HEK293 (cell line): ENCODE measurements around the gene DNAH7.

ENCODE experiments used
- CTCF ChIA-PET: fragments of 350-600 bp; formaldehyde crosslinking; extraction: SDS; loops from one replicate; lab custom pipeline; 2021; ENCODE audit warnings: antibody characterized with exemption; lab: Yijun Ruan, JAX
- POLR2A ChIA-PET: fragments of 300-600 bp; formaldehyde crosslinking; extraction: SDS; loops from one replicate; lab custom pipeline; 2020; ENCODE audit warnings: antibody characterized with exemption, inconsistent platforms; lab: Yijun Ruan, JAX
- H3K27ac ChIP-seq: fragments of 200-500 bp; sonication (Bioruptor generic); 2 replicates; pipeline ENCODE4 v1.5.1; 2014; ENCODE audit warnings: low read depth, low read length, control low read depth, inconsistent platforms; ENCODE audit errors: extremely low read depth
- H3K36me3 ChIP-seq, 2 experiments: fragments of 200-500 bp in 1 of 2; sonication (Bioruptor generic) in 1 of 2; 1 replicate in 1 of 2; 2 replicates in 1 of 2; pipeline ENCODE4 v1.5.1; 2014 to 2017; ENCODE audit warnings: inconsistent platforms in 2 of 2, low read length in 2 of 2; ENCODE audit not compliant: control insufficient read depth in 2 of 2, insufficient read depth in 1 of 2
- H3K4me1 ChIP-seq: fragments of 200-500 bp; sonication (Bioruptor generic); 2 replicates; pipeline ENCODE4 v1.5.1; 2014; ENCODE audit warnings: mild to moderate bottlenecking, low read length, inconsistent platforms; ENCODE audit not compliant: control insufficient read depth, insufficient read depth
- H3K4me3 ChIP-seq: 2 replicates; pipeline ENCODE4 v1.5.1; 2011; ENCODE audit warnings: low read depth, mild to moderate bottlenecking, control low read depth, low read length, moderate library complexity
- H3K9me3 ChIP-seq: fragments of 200-500 bp; sonication (Bioruptor generic); 2 replicates; pipeline ENCODE4 v1.5.1; 2014; ENCODE audit warnings: low read depth, low read length, inconsistent platforms; ENCODE audit not compliant: control insufficient read depth, insufficient read depth
- KLF10 ChIP-seq: fragments of 450-650 bp; IDR thresholded peaks from 2 replicates; pipeline ENCODE4 v1.5.1; 2018; ENCODE audit warnings: missing biosample characterization, mild to moderate bottlenecking, missing genetic modification characterization
- KLF9 ChIP-seq: fragments of 450-650 bp; formaldehyde crosslinking; IDR thresholded peaks from 2 replicates; pipeline ENCODE4 v1.5.1; 2016; ENCODE audit warnings: missing biosample characterization, missing genetic modification characterization, low read depth
- MEIS1 ChIP-seq: sonication (generic); formaldehyde crosslinking; IDR thresholded peaks from 2 replicates; pipeline ENCODE4 v1.8.1; 2022; ENCODE audit warnings: missing genetic modification reagents, mild to moderate bottlenecking, borderline replicate concordance
- OSR2 ChIP-seq: fragments of 450-650 bp; formaldehyde crosslinking; IDR thresholded peaks from 2 replicates; pipeline ENCODE4 v1.5.1; 2016; ENCODE audit warnings: missing biosample characterization, missing genetic modification characterization
- OVOL3 ChIP-seq: fragments of 450-650 bp; formaldehyde crosslinking; IDR thresholded peaks from 2 replicates; pipeline ENCODE4 v1.5.1; 2016; ENCODE audit warnings: missing biosample characterization, missing genetic modification characterization
- ZFP41 ChIP-seq: fragments of 450-650 bp; formaldehyde crosslinking; IDR thresholded peaks from 2 replicates; pipeline ENCODE4 v1.5.1; 2016; ENCODE audit warnings: missing biosample characterization, missing genetic modification characterization, borderline replicate concordance
- ZNF175 ChIP-seq: fragments of 450-650 bp; formaldehyde crosslinking; IDR thresholded peaks from 2 replicates; pipeline ENCODE4 v1.5.1; 2016; ENCODE audit warnings: missing biosample characterization, missing genetic modification characterization
- ZNF266 ChIP-seq: fragments of 450-650 bp; formaldehyde crosslinking; IDR thresholded peaks from 2 replicates; pipeline ENCODE4 v1.5.1; 2016; ENCODE audit warnings: missing biosample characterization, missing genetic modification characterization, low read depth
- ZNF350 ChIP-seq: fragments of 450-650 bp; formaldehyde crosslinking; IDR thresholded peaks from 2 replicates; pipeline ENCODE4 v1.5.0; 2017; ENCODE audit warnings: missing biosample characterization, mild to moderate bottlenecking, missing genetic modification characterization
- ZNF626 ChIP-seq: fragments of 450-650 bp; sonication (Bioruptor Pico); formaldehyde crosslinking; IDR thresholded peaks from 2 replicates; pipeline ENCODE4 v1.5.1; 2018; ENCODE audit warnings: missing biosample characterization, missing genetic modification characterization, inconsistent platforms
- ZNF747 ChIP-seq: fragments of 450-650 bp; formaldehyde crosslinking; IDR thresholded peaks from 2 replicates; pipeline ENCODE4 v1.5.1; 2016; ENCODE audit warnings: missing biosample characterization, missing genetic modification characterization
- ZNF76 ChIP-seq: fragments of 450-650 bp; formaldehyde crosslinking; IDR thresholded peaks from 2 replicates; pipeline ENCODE4; 2016; ENCODE audit warnings: low read depth, missing biosample characterization, missing genetic modification characterization, borderline replicate concordance
- TF ChIP-seq, protein P1 (sequence below): fragments of 450-650 bp; formaldehyde crosslinking; optimal IDR thresholded peaks from 2 replicates; pipeline ENCODE3; 2016; ENCODE audit warnings: missing biosample characterization, mild to moderate bottlenecking, missing genetic modification characterization
- TF ChIP-seq, protein P2 (sequence below): fragments of 450-650 bp; formaldehyde crosslinking; IDR thresholded peaks from 2 replicates; pipeline ENCODE4 v1.5.1; 2017; ENCODE audit warnings: missing biosample characterization, missing genetic modification characterization
- TF ChIP-seq, protein P3 (sequence below): fragments of 450-650 bp; formaldehyde crosslinking; IDR thresholded peaks from 2 replicates; pipeline ENCODE4 v1.5.1; 2016; ENCODE audit warnings: missing biosample characterization, missing genetic modification characterization
- TF ChIP-seq, protein P4 (sequence below): fragments of 450-650 bp; formaldehyde crosslinking; IDR thresholded peaks from 2 replicates; pipeline ENCODE4 v1.5.1; 2016; ENCODE audit warnings: missing biosample characterization, missing genetic modification characterization
- TF ChIP-seq, protein P5 (sequence below): sonication (generic); formaldehyde crosslinking; IDR thresholded peaks from 2 replicates; pipeline ENCODE4 v1.8.1; 2022; ENCODE audit warnings: mild to moderate bottlenecking, moderate library complexity, missing genetic modification reagents

The DNAH7 gene

DNA sequence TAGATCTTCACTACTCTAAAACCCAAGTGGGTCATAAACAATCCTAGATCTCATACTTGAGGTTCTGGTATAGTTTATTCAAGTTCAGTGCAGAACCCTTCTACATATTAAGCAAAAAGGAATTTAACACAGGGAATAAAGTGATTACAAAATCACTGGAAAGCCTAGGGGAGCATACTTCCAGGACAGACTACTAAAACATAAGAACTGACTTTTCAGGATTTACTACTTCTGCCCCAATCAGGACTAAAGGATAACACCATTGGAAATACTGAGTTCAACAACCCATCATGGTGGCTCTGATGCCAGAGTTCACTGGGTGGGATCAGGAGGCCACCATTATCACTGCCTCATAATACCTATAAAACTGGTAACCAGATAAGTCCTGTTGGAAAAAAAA lies 123.6 kb downstream of the DNAH7 start (continued):
- TF ChIP-seq, protein P1, sequence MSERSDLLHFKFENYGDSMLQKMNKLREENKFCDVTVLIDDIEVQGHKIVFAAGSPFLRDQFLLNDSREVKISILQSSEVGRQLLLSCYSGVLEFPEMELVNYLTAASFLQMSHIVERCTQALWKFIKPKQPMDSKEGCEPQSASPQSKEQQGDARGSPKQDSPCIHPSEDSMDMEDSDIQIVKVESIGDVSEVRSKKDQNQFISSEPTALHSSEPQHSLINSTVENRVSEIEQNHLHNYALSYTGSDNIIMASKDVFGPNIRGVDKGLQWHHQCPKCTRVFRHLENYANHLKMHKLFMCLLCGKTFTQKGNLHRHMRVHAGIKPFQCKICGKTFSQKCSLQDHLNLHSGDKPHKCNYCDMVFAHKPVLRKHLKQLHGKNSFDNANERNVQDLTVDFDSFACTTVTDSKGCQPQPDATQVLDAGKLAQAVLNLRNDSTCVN (tag by site-specific recombination), result no peak

DNA sequence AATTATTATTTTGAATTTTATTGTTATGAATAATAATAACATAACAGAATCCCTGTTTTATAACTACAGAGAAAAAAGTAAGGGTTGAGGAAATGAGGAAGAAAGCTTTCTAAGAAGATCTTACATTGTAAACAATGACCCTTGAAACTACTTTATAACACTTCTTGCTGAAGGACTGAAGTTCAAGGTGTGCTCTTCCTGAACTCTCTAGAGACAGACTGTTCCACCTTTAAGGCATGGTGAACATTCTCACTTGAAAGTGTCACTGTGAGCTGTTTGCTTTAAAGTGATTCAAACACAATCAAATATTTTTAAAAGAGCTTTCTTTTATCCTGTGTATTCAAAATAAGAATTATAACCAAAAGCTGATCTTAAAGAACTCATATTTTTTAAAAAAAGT lies 131.5 kb downstream of the DNAH7 start:
- H3K36me3 ChIP-seq, result no peaks in the 10 kb centered on the region
- H3K4me3 ChIP-seq, result no peak overlapping the region
- H3K27ac ChIP-seq, result no peak overlapping the region
- TF ChIP-seq, protein P1 (tag by site-specific recombination), result no peak
- no peak for TF ChIP-seq ZNF350 (tag by site-specific recombination)
- TF ChIP-seq ZNF626 (tag by site-specific recombination), result no peak
- no peak for TF ChIP-seq MEIS1 (CRISPR knock-in tag)
- TF ChIP-seq ZNF76, result no peak
- no peak for TF ChIP-seq OSR2
- no peak for TF ChIP-seq OVOL3 (tag by site-specific recombination)
- TF ChIP-seq, protein P2, sequence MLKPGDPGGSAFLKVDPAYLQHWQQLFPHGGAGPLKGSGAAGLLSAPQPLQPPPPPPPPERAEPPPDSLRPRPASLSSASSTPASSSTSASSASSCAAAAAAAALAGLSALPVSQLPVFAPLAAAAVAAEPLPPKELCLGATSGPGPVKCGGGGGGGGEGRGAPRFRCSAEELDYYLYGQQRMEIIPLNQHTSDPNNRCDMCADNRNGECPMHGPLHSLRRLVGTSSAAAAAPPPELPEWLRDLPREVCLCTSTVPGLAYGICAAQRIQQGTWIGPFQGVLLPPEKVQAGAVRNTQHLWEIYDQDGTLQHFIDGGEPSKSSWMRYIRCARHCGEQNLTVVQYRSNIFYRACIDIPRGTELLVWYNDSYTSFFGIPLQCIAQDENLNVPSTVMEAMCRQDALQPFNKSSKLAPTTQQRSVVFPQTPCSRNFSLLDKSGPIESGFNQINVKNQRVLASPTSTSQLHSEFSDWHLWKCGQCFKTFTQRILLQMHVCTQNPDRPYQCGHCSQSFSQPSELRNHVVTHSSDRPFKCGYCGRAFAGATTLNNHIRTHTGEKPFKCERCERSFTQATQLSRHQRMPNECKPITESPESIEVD (tag by site-specific recombination), result no peak
- TF ChIP-seq ZFP41, result no peak
- TF ChIP-seq KLF10, result no peak
- TF ChIP-seq ZNF175 (tag by site-specific recombination), result no peak
- TF ChIP-seq, protein P3, sequence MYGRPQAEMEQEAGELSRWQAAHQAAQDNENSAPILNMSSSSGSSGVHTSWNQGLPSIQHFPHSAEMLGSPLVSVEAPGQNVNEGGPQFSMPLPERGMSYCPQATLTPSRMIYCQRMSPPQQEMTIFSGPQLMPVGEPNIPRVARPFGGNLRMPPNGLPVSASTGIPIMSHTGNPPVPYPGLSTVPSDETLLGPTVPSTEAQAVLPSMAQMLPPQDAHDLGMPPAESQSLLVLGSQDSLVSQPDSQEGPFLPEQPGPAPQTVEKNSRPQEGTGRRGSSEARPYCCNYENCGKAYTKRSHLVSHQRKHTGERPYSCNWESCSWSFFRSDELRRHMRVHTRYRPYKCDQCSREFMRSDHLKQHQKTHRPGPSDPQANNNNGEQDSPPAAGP (tag by site-specific recombination), result no peak
- TF ChIP-seq ZNF747 (tag by site-specific recombination), result no peak
- TF ChIP-seq, protein P4, sequence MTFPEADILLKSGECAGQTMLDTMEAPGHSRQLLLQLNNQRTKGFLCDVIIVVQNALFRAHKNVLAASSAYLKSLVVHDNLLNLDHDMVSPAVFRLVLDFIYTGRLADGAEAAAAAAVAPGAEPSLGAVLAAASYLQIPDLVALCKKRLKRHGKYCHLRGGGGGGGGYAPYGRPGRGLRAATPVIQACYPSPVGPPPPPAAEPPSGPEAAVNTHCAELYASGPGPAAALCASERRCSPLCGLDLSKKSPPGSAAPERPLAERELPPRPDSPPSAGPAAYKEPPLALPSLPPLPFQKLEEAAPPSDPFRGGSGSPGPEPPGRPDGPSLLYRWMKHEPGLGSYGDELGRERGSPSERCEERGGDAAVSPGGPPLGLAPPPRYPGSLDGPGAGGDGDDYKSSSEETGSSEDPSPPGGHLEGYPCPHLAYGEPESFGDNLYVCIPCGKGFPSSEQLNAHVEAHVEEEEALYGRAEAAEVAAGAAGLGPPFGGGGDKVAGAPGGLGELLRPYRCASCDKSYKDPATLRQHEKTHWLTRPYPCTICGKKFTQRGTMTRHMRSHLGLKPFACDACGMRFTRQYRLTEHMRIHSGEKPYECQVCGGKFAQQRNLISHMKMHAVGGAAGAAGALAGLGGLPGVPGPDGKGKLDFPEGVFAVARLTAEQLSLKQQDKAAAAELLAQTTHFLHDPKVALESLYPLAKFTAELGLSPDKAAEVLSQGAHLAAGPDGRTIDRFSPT, result no peak
- no peak for TF ChIP-seq ZNF266 (tag by site-specific recombination)
- no peak for TF ChIP-seq KLF9 (tag by site-specific recombination)
- TF ChIP-seq, protein P5, sequence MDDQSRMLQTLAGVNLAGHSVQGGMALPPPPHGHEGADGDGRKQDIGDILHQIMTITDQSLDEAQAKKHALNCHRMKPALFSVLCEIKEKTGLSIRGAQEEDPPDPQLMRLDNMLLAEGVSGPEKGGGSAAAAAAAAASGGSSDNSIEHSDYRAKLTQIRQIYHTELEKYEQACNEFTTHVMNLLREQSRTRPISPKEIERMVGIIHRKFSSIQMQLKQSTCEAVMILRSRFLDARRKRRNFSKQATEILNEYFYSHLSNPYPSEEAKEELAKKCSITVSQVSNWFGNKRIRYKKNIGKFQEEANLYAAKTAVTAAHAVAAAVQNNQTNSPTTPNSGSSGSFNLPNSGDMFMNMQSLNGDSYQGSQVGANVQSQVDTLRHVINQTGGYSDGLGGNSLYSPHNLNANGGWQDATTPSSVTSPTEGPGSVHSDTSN (CRISPR knock-in tag), result no peak
- ChIA-PET CTCF (interaction anchor here (0.6 to 0.9 kb wide), 4 partner anchors 22 to 271 kb away, joined by 3 read pairs; no protein-coding TSS in a partner anchor), POLR2A (no interaction called here)
- H3K9me3 ChIP-seq, result no peaks in the 10 kb centered on the region
- H3K4me1 ChIP-seq, result no peaks in the 10 kb centered on the region
